Tibial nerve (tissue), 4 donors: Measurements from ENCODE around the gene SEC22C.

ENCODE experiments used
- CTCF ChIP-seq, 5 experiments: fragments of 200-600 bp in 3 of 5; fragments of 450-650 bp in 2 of 5; sonication (generic) in 3 of 5; IDR thresholded peaks; one replicate each; pipeline ENCODE4 v1.5.1; 2016 to 2019; ENCODE audit warnings: antibody characterized with exemption in 5 of 5, mild to moderate bottlenecking in 3 of 5, moderate library complexity in 2 of 5
- EP300 ChIP-seq, 2 donors: sonication (generic); formaldehyde crosslinking; IDR thresholded peaks; one replicate each; pipeline ENCODE4 v1.6.1; 2017; ENCODE audit warnings: antibody characterized with exemption in 2 of 2, mild to moderate bottlenecking in 1 of 2
- POLR2A ChIP-seq, 2 donors: fragments of 450-650 bp; IDR thresholded peaks; one replicate each; pipeline ENCODE4 v1.6.1; 2017; ENCODE audit warnings: antibody characterized with exemption in 2 of 2, mild to moderate bottlenecking in 2 of 2, moderate library complexity in 2 of 2

- TF ChIP-seq CTCF (IDR thresholded peaks at IDR 0.05) (no peak), EP300 (IDR thresholded peaks at IDR 0.05) (no peak), POLR2A (IDR thresholded peaks at IDR 0.05) (no peak)
These were observed 80.9 kb downstream of the SEC22C start for GRCh38 chr3:42500909-42501308.
